B cell (primary cell): ENCODE data around the gene HSD17B4. TPM values are rescaled to one million over a fixed set of nuclear protein-coding genes. Genes with fewer than 3 reads are reported as not detected.
A peak's percentile ranks its signal among the peaks of the same experiment; 100 is the strongest.

Experiments used
- ATAC-seq: fragments of 200-7000 bp; cut with Tn5 transposase; one replicate; pipeline ENCODE4 v1.10.0; 2021; ENCODE audit warnings: low read depth, mild to moderate bottlenecking, moderate number of reproducible peaks, moderate library complexity
- CTCF ChIA-PET: fragments of 350-600 bp; sonication (Branson Sonifier 250); formaldehyde crosslinking; loops from one replicate; lab custom pipeline; 2021; ENCODE audit warnings: antibody characterized with exemption, inconsistent platforms; lab: Charles Lee
- POLR2A ChIA-PET: fragments of 350-600 bp; sonication (Branson Sonifier 250); formaldehyde crosslinking; loops from one replicate; lab custom pipeline; 2021; ENCODE audit warnings: antibody characterized with exemption; lab: Charles Lee
- DNase-seq: peaks from one replicate; pipeline ENCODE4 v3.0.0; 2013
- H2AFZ ChIP-seq: 2 replicates; pipeline ENCODE4 v1.6.1; 2012; ENCODE audit warnings: mild to moderate bottlenecking, low read depth, low read length; ENCODE audit not compliant: insufficient read depth, poor library complexity, severe bottlenecking
- H3K27ac ChIP-seq, 2 donors: 1 replicate in 1 of 2; 2 replicates in 1 of 2; pipeline ENCODE4 v1.5.1; 2012 to 2013; ENCODE audit warnings: low read length in 2 of 2, mild to moderate bottlenecking in 2 of 2, moderate library complexity in 1 of 2
- H3K27me3 ChIP-seq, 4 experiments: fragments of 200-600 bp in 1 of 4; sonication (generic) in 1 of 4; replicated peaks in 1 of 4; 1 replicate in 2 of 4; 2 replicates in 2 of 4; pipeline versions ENCODE4 v1.6.1 to v1.7.0; 2013 to 2016; ENCODE audit warnings: low read length in 3 of 4, mild to moderate bottlenecking in 2 of 4, mixed read lengths in 1 of 4, moderate library complexity in 1 of 4; ENCODE audit not compliant: insufficient read depth in 4 of 4, control insufficient read depth in 3 of 4; ENCODE audit errors: control extremely low read depth in 1 of 4
- H3K36me3 ChIP-seq, 2 experiments: replicated peaks in 1 of 2; 1 replicate in 1 of 2; 2 replicates in 1 of 2; pipeline versions ENCODE4 v1.6.1 to v1.7.1; 2013; ENCODE audit warnings: low read length in 1 of 2; ENCODE audit not compliant: insufficient read depth in 2 of 2, control insufficient read depth in 1 of 2; ENCODE audit errors: control extremely low read depth in 1 of 2, extremely low read depth in 1 of 2
- H3K4me1 ChIP-seq, 2 donors: fragments of 200-600 bp in 1 of 2; sonication (generic) in 1 of 2; 1 replicate in 1 of 2; 2 replicates in 1 of 2; pipeline versions ENCODE4 v1.5.1 to v1.6.1; 2013 to 2017; ENCODE audit warnings: low read length in 2 of 2; ENCODE audit not compliant: control insufficient read depth in 2 of 2, insufficient read depth in 2 of 2
- H3K4me2 ChIP-seq: replicated peaks from 2 replicates; pipeline ENCODE3; 2012; ENCODE audit warnings: mild to moderate bottlenecking, low read depth, low read length; ENCODE audit not compliant: poor library complexity, severe bottlenecking
- H3K4me3 ChIP-seq, 5 experiments: fragments of 200-600 bp in 1 of 5; sonication (generic) in 1 of 5; 1 replicate in 3 of 5; 2 replicates in 2 of 5; pipeline versions ENCODE4 v1.5.1 to v1.7.0; 2011 to 2016; ENCODE audit warnings: low read length in 4 of 5, mild to moderate bottlenecking in 4 of 5, low read depth in 2 of 5, control low read depth in 1 of 5, moderate library complexity in 1 of 5; ENCODE audit not compliant: insufficient read depth in 1 of 5; ENCODE audit errors: control extremely low read depth in 1 of 5, extremely low read depth in 1 of 5
- H3K79me2 ChIP-seq: fragments of 200-600 bp; sonication (generic); one replicate; pipeline ENCODE4 v1.6.0; 2016; ENCODE audit warnings: low read length; ENCODE audit not compliant: control insufficient read depth, insufficient read depth
- H3K9ac ChIP-seq: fragments of 200-600 bp; sonication (generic); 2 replicates; pipeline ENCODE4 v1.6.1; 2017; ENCODE audit warnings: mild to moderate bottlenecking, low read length, moderate library complexity
- H3K9me3 ChIP-seq, 3 donors: one replicate each; pipeline versions ENCODE4 v1.6.1 to v1.7.1; 2013; ENCODE audit warnings: low read length in 2 of 3; ENCODE audit not compliant: control insufficient read depth in 2 of 3, insufficient read depth in 1 of 3; ENCODE audit errors: control extremely low read depth in 1 of 3
- H4K20me1 ChIP-seq: 2 replicates; pipeline ENCODE4 v1.6.0; 2012; ENCODE audit warnings: mild to moderate bottlenecking, low read length; ENCODE audit not compliant: insufficient read depth, control insufficient read depth, poor library complexity, severe bottlenecking
- H3K27ac Mint-ChIP-seq: one replicate; pipeline ENCODE4 v1.8.0; 2021; ENCODE audit warnings: mixed read lengths
- H3K27me3 Mint-ChIP-seq: one replicate; pipeline ENCODE4 v1.8.0; 2021; ENCODE audit warnings: mixed read lengths
- H3K4me1 Mint-ChIP-seq: one replicate; pipeline ENCODE4 v1.8.0; 2021; ENCODE audit warnings: mixed read lengths
- H3K4me3 Mint-ChIP-seq: one replicate; pipeline ENCODE4 v1.8.0; 2021; ENCODE audit warnings: mixed read lengths
- H3K9me3 Mint-ChIP-seq: one replicate; pipeline ENCODE4 v1.8.0; 2022; ENCODE audit warnings: mixed read lengths; ENCODE audit not compliant: insufficient read depth
- EZH2 ChIP-seq: IDR thresholded peaks from 2 replicates; pipeline ENCODE4 v1.6.1; 2012; ENCODE audit warnings: borderline replicate concordance, low read depth, mild to moderate bottlenecking, moderate library complexity, low read length; ENCODE audit not compliant: insufficient read depth, poor library complexity, severe bottlenecking
- WGBS: methylation state at CpG from one replicate; pipeline ENCODE4 v1.1.5; 2013; ENCODE audit warnings: missing lambda C conversion rate; ENCODE audit not compliant: insufficient coverage; 5-methylcytosine and 5-hydroxymethylcytosine counted together
- intact Hi-C: fragments of 100-400 bp; cut with micrococcal nuclease; formaldehyde crosslinking; loops from one replicate; pipeline ENCODE4 v1.10.0; 2022
- polyA plus RNA-seq: library from polyadenylated mRNA; depleted of rRNA; stranded (reverse); fragments of >200 nt; gene quantifications from 2 replicates; pipeline ENCODE4 v1.2.3, GENCODE V29; 2012
- total RNA-seq, 2 donors: library from RNA; stranded (reverse); fragments of 120-200 nt in 1 of 2; gene quantifications; 1 replicate in 1 of 2; 2 replicates in 1 of 2; pipeline versions ENCODE4 v1.2.3 to v1.2.4, GENCODE V29; 2013 to 2022
- TF ChIP-seq, protein P1 (sequence below): fragments of 200-600 bp; IDR thresholded peaks from one replicate; pipeline ENCODE4 v1.8.0; 2022; ENCODE audit warnings: antibody characterized with exemption, mild to moderate bottlenecking

HSD17B4 gene
- total and polyA plus RNA-seq, 2 donors (not counting 1 experiment from before 2014, with no cell fraction given), result 114 to 125 TPM

GRCh38 chr5:119470105-119470763 lies 17.9 kb downstream of the HSD17B4 start:
- H3K27ac Mint-ChIP-seq, result peak overlapping the region; percentile 53
- H3K4me1 Mint-ChIP-seq, result peaks cover 35% of the 10 kb centered on the region
- peak overlapping the region; percentile 10 for H3K4me3 Mint-ChIP-seq
- ChIA-PET POLR2A (no interaction called here), CTCF (interaction anchor here (0.6 to 3.3 kb wide), 8 partner anchors 8 to 483 kb away, joined by 3 to 9 read pairs (median 3); partner anchors contain the start of gene HSD17B4)
- peaks cover 8% of the 10 kb centered on the region for H3K9me3 Mint-ChIP-seq
- DNase-seq, result peak; percentile 35
- Histone ChIP-seq H4K20me1 (no peaks in the 10 kb centered on the region), H3K27ac (peak overlapping the region; percentile 10 to 25), H3K9ac (no peak overlapping the region), H3K79me2 (peaks cover 79% of the 10 kb centered on the region), H3K36me3 (peaks cover 13 to 26% of the 10 kb centered on the region in 2 experiments), H3K4me1 (peaks cover 10 to 14% of the 10 kb centered on the region in 2 donors), H3K4me2 (peak overlapping the region; percentile 29), H3K4me3 (no peak overlapping the region), H3K27me3 (no peaks in the 10 kb centered on the region), H3K9me3 (peaks cover 11 to 25% (median 13%) of the 10 kb centered on the region in 3 donors), H2AFZ (no peak overlapping the region)
- no peaks in the 10 kb centered on the region for H3K27me3 Mint-ChIP-seq
- ATAC-seq, result no peak
- intact Hi-C loops, result loop anchor here (2.0 kb wide), 1 partner anchor 275 kb away; no protein-coding TSS in a partner anchor
- 100% methylated on average over 2 of the region's 3 CpGs for WGBS
- TF ChIP-seq, protein P1, sequence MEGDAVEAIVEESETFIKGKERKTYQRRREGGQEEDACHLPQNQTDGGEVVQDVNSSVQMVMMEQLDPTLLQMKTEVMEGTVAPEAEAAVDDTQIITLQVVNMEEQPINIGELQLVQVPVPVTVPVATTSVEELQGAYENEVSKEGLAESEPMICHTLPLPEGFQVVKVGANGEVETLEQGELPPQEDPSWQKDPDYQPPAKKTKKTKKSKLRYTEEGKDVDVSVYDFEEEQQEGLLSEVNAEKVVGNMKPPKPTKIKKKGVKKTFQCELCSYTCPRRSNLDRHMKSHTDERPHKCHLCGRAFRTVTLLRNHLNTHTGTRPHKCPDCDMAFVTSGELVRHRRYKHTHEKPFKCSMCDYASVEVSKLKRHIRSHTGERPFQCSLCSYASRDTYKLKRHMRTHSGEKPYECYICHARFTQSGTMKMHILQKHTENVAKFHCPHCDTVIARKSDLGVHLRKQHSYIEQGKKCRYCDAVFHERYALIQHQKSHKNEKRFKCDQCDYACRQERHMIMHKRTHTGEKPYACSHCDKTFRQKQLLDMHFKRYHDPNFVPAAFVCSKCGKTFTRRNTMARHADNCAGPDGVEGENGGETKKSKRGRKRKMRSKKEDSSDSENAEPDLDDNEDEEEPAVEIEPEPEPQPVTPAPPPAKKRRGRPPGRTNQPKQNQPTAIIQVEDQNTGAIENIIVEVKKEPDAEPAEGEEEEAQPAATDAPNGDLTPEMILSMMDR, result no peak
- no peak for TF ChIP-seq EZH2
